Measurements from ENCODE around the gene SGMS2. TPM values are rescaled to one million over a fixed set of nuclear protein-coding genes. Genes with fewer than 3 reads are reported as not detected.

The SGMS2 gene
- total and polyA plus RNA-seq, 2 donors (not counting 1 experiment from before 2014, with no cell fraction given): 0.12 TPM; not detected in 1

GRCh38 chr4:107843391-107843790 is 18.7 kb downstream of the SGMS2 start:
- H3K27ac ChIP-seq (ENCODE audit: low read length in 2 of 2): no peak overlapping the region
- no peak overlapping the region for H3K27ac Mint-ChIP-seq
- H3K9ac ChIP-seq (ENCODE audit: low read length): no peak overlapping the region
- intact Hi-C loops (cut with micrococcal nuclease): no loop called here
- ChIA-PET CTCF (no interaction called here), POLR2A (no interaction called here)
- H3K4me3 Mint-ChIP-seq: no peak overlapping the region
- ATAC-seq (ENCODE audit: low read depth) (no peak), DNase-seq (no peak)
- H3K9me3 ChIP-seq (ENCODE audit: control extremely low read depth in 1 of 3, control insufficient read depth in 2 of 3, insufficient read depth in 1 of 3, low read length in 2 of 3): peaks cover 0 to 3% (median 0%) of the 10 kb centered on the region in 3 donors
- H3K4me3 ChIP-seq (ENCODE audit: control extremely low read depth in 1 of 5, extremely low read depth in 1 of 5, insufficient read depth in 1 of 5, low read depth in 2 of 5, low read length in 4 of 5): no peak overlapping the region
- TF ChIP-seq EZH2 (IDR thresholded peaks at IDR 0.05; ENCODE audit: borderline replicate concordance, insufficient read depth, low read depth, low read length, poor library complexity, severe bottlenecking) (no peak), CTCF (IDR thresholded peaks at IDR 0.05) (no peak)
- no peaks in the 10 kb centered on the region for H3K4me1 Mint-ChIP-seq
- no peaks in the 10 kb centered on the region for H3K36me3 ChIP-seq (replicated peaks in 1 of 2; ENCODE audit: control extremely low read depth in 1 of 2, control insufficient read depth in 1 of 2, extremely low read depth in 1 of 2, insufficient read depth in 2 of 2, low read length in 1 of 2)
- H3K27me3 ChIP-seq (replicated peaks in 1 of 4; ENCODE audit: control extremely low read depth in 1 of 4, control insufficient read depth in 3 of 4, insufficient read depth in 4 of 4, low read length in 3 of 4): no peaks in the 10 kb centered on the region
- H3K79me2 ChIP-seq (ENCODE audit: control insufficient read depth, insufficient read depth, low read length): no peaks in the 10 kb centered on the region
- WGBS (ENCODE audit: insufficient coverage): 100% methylated on average over 1 of the region's 1 CpG
- no peak overlapping the region for H3K4me2 ChIP-seq (replicated peaks; ENCODE audit: low read depth, low read length, poor library complexity, severe bottlenecking)
- peaks cover 10% of the 10 kb centered on the region for H3K27me3 Mint-ChIP-seq
- no peak overlapping the region for H2AFZ ChIP-seq (ENCODE audit: insufficient read depth, low read depth, low read length, poor library complexity, severe bottlenecking)
- no peaks in the 10 kb centered on the region for H3K4me1 ChIP-seq (ENCODE audit: control insufficient read depth in 2 of 2, insufficient read depth in 2 of 2, low read length in 2 of 2)
- no peaks in the 10 kb centered on the region for H4K20me1 ChIP-seq (ENCODE audit: control insufficient read depth, insufficient read depth, low read length, poor library complexity, severe bottlenecking)
- H3K9me3 Mint-ChIP-seq (ENCODE audit: insufficient read depth): no peaks in the 10 kb centered on the region

- ChIA-PET CTCF (no interaction called here), POLR2A (no interaction called here)
- Histone ChIP-seq H3K4me2 (replicated peaks; ENCODE audit: low read depth, low read length, poor library complexity, severe bottlenecking) (no peak overlapping the region), H3K27me3 (replicated peaks in 1 of 4; ENCODE audit: control extremely low read depth in 1 of 4, control insufficient read depth in 3 of 4, insufficient read depth in 4 of 4, low read length in 3 of 4) (no peaks in the 10 kb centered on the region), H3K27ac (ENCODE audit: low read length in 2 of 2) (no peak overlapping the region), H4K20me1 (ENCODE audit: control insufficient read depth, insufficient read depth, low read length, poor library complexity, severe bottlenecking) (no peaks in the 10 kb centered on the region), H3K4me3 (ENCODE audit: control extremely low read depth in 1 of 5, extremely low read depth in 1 of 5, insufficient read depth in 1 of 5, low read depth in 2 of 5, low read length in 4 of 5) (no peak overlapping the region), H3K36me3 (replicated peaks in 1 of 2; ENCODE audit: control extremely low read depth in 1 of 2, control insufficient read depth in 1 of 2, extremely low read depth in 1 of 2, insufficient read depth in 2 of 2, low read length in 1 of 2) (no peaks in the 10 kb centered on the region), H3K79me2 (ENCODE audit: control insufficient read depth, insufficient read depth, low read length) (no peaks in the 10 kb centered on the region), H3K9me3 (ENCODE audit: control extremely low read depth in 1 of 3, control insufficient read depth in 2 of 3, insufficient read depth in 1 of 3, low read length in 2 of 3) (peaks cover 0 to 3% (median 0%) of the 10 kb centered on the region in 3 donors), H3K4me1 (ENCODE audit: control insufficient read depth in 2 of 2, insufficient read depth in 2 of 2, low read length in 2 of 2) (no peaks in the 10 kb centered on the region), H3K9ac (ENCODE audit: low read length) (no peak overlapping the region), H2AFZ (ENCODE audit: insufficient read depth, low read depth, low read length, poor library complexity, severe bottlenecking) (no peak overlapping the region)
- ATAC-seq (ENCODE audit: low read depth): no peak
- Mint-ChIP-seq H3K4me3 (no peak overlapping the region), H3K9me3 (ENCODE audit: insufficient read depth) (no peaks in the 10 kb centered on the region), H3K4me1 (no peaks in the 10 kb centered on the region), H3K27ac (no peak overlapping the region), H3K27me3 (peaks cover 9% of the 10 kb centered on the region)
- no peak for DNase-seq
- WGBS (ENCODE audit: insufficient coverage): no CpG with 5 or more reads among the region's 3 CpGs
- no peak for TF ChIP-seq EZH2 (IDR thresholded peaks at IDR 0.05; ENCODE audit: borderline replicate concordance, insufficient read depth, low read depth, low read length, poor library complexity, severe bottlenecking)
- intact Hi-C loops (cut with micrococcal nuclease): no loop called here
Measured at GRCh38 chr4:107845681-107846080, 20.9 kb downstream of the SGMS2 start.

Measured in B cell (primary cell).